ENCODE measurements around the gene KRTAP10-11.
"Not testable (repeated sequence)": the region's sequence is repeated elsewhere in the genome, so short reads cannot be mapped to it uniquely, and the experiment has no call there.

KRTAP10-11 gene

DNA sequence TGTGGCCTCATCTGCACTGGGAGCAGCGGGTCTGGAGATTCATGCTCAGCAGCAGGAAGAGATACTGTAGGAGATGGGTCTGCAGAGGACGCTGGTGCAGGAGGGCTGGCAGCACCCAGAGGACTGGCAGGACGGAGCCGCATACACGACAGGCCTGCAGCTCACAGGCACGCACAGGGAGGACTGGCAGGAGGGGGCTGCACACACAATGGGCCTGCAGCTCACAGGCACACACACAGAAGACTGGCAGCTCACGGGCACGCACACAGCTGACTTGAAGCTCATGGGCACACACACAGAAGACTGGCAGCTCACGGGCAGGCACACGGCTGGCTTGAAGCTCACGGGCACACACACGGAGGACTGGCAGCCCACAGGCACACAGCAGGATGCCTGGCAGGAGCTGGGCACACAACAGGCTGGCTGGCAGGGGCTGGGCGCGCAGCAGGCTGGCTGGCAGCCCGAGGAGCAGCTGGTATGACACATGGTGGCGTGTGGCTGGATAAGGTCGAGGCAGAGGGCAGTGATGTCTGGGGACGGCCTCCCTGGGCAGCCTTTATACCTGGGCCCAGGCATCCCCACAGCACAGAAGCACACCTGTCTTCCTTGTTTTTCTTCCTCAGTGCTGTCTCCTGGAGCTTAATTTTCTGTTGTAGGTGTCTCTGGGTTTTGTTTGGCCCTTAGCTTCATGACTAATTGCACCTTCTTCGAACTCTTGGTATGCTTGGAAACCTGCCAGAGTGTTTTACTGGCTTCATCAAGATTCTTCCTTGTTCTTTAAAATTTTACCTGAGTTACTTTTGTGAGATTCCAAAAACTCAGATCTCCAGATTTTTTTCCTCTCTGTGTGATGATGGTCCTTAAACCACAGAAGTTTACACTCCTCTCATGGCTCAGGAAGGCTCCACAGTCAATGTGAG lies 20.4 kb downstream of the KRTAP10-11 start, which contains the start of gene KRTAP12-2:
KRTAP12-2 (minus strand) TSS at position 527 of the 920 bp plus-strand sequence; CDS start at position 486, 41 bp downstream.
- DNase-seq (ENCODE audit: low spot score): no peak

DNA sequence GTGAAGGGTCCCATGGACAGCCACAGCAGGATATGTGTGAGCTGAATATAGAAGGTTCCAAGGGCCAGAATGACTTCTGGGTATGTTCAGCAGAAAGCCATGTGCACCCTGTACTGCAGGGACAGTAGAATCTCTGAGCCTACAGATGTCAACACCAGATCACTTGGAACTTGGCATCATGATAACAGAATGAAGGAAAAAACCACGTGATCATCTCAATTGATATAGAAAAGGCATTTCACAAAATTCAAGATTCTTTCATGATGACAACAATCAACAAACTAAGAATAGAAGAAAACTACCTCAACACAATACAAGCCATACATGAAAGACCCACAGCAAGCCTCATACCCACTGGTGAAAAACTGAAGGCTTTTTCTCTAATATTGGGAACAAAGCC lies 21.4 kb downstream of the KRTAP10-11 start:
- no peak for DNase-seq (ENCODE audit: low spot score)

DNA sequence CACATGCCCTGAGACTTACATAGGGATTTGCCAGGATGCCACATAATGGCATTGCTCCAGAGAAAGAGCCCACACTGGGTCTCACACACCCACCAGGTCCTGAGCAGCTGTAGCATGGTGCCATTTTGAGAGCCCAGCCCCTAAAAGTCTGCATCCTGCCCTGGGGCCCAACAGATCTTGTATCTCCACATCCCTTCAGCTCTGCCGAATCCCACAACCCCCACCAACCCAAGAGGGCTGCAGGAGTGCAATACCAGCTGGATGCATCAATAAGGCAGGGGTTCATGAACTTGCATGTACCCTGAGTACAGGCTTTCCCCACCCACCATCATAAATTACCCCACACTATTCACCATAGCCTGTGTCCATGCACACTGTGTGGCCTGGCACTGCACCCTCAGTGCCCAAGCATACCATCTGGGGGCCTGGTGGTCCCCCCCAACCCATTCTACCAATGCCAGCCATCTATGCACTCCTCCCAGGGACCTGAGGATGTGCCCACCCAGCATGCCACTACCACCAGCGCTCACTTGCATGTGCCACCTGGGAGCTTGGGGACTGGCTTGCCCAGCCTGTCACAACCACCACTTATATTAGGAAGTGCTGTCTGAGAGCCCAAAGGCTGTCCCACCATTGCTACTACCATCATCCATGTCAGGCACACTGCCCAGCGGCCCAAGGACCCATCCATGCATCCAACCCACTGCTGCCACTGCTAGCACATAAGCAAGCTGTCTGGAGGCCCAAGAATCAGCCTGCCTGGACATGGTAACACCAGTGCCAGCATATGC lies 24.6 kb downstream of the KRTAP10-11 start:
- no peak for DNase-seq (ENCODE audit: low spot score)

DNA sequence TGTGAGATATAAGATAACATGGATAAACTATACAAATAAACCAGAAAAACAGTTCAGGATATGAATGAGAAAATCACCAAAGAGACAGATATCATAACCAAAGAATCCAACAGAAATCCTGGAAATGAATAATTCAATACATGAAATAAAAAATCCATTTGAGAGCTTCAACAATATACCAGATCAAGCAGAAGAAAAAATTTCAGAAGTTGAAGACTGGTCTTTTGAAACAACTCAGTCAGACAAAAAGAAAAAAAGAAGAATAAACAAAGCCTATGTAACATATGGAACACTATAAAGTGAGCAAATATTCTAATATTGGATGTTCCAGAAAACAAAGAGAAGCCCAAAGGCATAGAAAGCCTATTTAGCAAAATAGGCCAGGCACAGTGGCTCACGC lies 25.7 kb downstream of the KRTAP10-11 start:
- DNase-seq (ENCODE audit: low spot score): no peak

DNA sequence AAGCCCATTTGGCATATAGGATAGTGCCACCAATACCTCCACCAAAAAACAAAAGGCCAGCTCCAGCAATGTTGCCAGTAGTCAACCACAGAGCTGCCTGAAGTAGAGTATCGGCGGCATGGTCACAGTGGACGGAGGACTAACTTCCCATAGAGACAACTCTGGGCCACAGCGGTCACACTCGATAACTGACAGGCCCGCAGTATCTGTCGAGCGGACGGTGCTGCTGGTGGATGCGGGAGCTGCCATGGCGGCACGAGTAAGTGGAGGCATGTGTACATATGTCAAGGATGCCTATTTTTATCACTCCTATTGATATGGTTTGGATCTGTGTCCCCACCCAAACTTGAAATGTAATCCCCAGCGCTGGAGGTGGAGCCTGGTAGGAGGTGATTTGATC lies 31.7 kb downstream of the KRTAP10-11 start:
- no peak for DNase-seq (ENCODE audit: low spot score)

DNA sequence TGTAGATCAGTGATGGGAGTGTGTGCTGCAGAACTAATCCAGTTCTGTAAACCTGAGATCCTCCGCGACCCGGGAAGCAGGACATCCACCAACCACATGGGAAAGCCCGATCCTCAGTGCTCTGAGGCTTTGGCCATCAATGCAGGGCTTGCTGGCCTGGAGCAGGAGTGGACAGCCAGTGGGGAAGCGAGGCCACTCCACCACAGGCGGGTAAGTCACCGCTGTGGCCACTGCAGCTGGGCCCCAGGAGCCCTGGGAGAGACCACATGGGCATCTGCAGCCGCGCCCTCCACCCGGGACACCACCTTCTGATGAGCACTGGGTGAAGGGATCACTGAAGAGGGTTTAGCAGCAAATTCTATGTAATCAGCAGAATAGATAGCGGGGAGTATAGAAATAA lies 34.9 kb downstream of the KRTAP10-11 start:
- DNase-seq (ENCODE audit: low spot score): no peak

DNA sequence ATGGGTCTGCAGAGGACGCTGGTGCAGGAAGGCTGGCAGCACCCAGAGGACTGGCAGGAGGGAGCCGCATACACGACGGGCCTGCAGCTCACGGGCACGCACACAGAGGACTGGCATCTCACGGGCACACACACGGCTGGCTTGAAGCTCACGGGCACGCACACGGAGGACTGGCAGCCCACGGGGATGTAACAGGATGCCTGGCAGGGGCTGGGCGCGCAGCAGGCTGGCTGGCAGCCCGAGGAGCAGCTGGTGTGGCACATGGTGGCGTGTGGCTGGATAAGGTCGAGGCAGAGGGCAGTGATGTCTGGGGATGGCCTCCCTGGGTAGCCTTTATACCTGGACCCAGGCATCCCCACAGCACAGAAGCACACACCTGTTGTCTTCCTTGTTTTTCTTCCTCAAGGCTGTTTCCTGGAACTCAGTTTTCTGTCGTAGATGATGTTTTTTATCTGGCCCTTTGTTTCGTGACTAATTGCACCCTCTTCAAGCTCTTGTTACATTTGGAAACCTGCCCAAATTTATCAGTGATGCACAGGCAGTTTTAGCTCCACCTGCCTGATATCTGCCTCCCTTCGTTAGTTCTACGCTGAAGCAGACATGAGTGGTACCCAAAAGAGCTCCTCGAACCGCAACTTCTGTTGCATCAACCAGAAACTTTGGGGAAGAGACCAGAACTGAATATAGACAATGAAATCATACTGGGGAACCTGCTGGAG lies 35.8 kb downstream of the KRTAP10-11 start, which contains the start of gene KRTAP12-1:
KRTAP12-1 (minus strand) TSS at position 303 of the 719 bp plus-strand sequence; CDS start at position 263, 40 bp downstream.
- DNase-seq (ENCODE audit: low spot score): no peak

DNA sequence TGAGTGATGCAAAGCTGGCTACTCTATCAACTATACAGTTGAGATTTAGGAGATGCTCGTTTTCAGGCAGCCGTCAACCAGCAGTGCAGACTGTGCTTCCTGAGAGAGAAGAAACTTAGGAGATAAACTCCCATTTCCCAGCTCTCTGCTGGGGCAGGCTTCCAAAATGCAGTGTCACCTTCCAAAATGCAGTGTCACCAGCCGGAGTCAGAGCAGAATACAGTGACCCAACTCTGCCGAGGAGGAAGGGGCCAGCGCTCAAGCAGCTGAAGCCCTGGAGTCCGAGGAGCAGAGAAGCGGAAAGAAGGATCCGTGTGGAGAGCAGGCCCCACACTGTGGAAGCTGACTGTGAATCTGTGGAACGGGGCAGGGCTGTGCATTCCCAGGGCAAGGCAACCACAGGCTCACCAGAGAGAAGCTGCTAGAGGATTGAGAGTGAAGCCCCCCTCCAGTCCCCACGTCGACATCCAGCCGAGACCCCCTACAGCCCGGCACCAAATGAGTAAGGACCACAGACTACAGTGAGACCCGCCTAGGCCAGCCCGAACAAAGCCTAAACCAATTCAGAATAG lies 36.5 kb downstream of the KRTAP10-11 start:
- no peak for DNase-seq (ENCODE audit: low spot score)

DNA sequence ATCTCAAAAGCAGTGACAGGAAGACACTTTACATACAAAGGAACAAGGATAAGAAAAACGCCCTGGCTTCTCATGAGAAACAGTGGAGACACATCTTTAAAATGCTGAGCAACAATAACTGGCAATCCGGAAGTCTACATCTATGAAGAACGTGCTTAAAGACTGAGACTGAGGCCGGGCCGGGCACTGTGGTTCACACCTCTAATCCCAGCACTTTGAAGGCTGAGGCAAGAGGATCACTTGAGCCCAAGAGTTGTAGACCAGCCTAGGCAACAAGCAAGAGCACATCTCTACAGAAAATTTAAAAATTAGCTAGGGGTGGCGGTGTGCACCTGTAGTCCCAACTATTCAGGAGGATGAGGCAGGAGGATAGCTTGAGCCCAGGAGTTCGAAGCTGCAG lies 37.9 kb downstream of the KRTAP10-11 start:
- no peak for DNase-seq (ENCODE audit: low spot score)

DNA sequence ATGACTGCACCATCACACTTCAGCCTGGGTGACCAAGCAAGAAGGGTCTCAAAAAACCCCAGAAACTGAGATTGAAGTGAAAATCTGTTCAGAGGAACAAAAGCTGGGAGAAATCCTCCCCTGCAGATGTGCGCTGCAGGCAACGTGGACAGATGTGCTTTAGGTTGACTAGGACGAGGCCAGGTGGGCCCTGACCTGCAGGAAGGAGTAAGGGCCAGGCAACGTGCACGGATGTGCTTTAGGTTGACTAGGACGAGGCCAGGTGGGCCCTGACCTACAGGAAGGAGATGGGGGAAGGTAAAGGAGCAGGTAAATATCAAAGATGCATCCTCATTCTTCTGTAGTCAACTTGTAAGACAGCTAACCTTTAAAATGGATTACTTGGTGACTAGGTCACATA lies 38.3 kb downstream of the KRTAP10-11 start:
- DNase-seq (ENCODE audit: low spot score): no peak

DNA sequence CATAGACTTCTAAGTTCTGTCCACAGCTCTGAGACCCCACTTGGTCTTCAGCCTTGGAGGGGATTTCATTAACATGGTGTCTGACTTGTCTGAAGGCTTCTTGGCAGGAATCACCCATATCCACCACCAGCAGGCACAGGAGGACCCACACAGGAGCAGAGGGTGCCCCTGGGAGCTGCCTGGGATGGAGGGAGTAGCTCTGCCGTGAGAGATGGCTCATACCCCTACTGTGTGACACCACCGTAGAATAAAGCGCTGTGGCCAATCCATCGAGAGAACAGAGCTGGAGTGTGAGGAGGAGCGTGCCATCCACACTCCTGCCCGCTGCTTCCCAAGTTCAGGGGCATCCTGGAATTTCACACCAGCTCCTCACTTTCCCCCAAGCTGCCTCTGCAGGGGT lies 38.8 kb downstream of the KRTAP10-11 start:
- DNase-seq (ENCODE audit: low spot score): not testable (repeated sequence)

DNA sequence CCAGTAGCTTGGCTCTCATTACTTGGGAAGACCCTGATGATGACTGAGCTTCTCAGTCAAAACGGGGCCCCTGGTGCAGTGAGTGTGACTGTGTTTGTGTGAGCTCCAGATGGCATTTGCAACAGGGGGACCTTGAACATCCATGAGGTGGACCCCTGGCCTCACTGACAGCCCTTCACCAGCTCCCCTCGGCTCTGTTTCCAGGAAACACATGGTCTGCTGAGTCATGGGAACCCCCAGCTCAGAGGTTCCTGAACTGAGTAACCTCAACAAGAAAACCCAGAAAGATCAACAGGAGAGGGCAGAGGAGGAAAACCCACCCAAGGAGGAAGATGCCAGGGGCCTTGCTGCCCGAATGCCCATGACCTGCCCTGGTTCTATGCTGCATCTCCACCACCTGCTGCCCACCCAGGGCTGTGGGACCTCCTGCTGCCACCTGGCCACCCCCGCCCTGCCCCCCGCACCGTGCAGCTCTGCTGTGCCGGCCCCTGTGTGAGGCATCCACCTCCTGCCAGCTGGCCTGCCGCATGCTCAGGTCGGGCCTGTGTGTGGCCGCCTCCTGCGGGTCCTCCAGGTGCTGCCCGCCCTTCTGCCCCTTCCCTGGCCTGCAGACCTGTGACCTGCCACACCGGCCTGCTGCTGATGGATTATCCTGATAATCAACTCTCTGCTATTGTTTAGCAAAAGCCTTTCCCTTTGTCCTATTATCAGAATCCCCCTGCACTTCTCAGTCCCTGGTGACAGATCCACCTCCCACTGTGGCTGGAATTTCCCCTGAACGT lies 40.0 kb downstream of the KRTAP10-11 start:
- no peak for DNase-seq (ENCODE audit: low spot score)

DNA sequence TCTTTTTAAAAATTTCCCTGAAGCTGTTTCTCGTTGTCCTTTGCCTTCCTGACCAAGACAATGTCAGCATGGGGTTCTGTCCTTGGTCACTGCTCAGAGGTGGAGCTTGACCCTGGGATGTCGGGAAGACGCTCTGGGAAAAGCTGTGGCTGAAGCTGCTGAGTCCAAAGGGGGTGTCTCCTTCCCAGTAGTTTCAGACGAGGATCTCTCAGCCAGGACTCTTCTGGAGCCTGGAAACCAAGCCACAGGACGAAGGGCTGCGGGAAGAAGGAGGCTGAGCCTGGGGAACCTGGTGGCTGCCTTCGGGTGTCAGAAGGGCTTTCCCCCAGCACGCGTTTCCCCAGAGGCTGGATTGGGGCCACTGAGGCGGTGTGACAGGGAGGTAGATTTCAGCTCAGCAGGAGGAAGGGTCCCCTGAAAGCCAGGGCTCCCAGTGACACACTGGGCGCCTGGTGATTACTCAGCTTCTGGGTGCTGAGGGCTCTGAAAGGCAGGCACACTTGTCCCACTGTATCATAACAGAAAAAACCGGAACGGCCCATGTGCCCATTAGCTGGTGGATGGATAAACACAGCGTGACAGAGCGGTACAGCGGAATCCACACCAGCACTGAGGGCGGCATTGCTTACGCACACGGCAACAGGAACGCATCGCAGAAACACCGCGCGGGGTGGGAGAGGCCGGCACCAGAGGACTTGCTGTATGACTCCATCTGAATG lies 40.8 kb downstream of the KRTAP10-11 start:
- DNase-seq (ENCODE audit: low spot score): no peak

DNA sequence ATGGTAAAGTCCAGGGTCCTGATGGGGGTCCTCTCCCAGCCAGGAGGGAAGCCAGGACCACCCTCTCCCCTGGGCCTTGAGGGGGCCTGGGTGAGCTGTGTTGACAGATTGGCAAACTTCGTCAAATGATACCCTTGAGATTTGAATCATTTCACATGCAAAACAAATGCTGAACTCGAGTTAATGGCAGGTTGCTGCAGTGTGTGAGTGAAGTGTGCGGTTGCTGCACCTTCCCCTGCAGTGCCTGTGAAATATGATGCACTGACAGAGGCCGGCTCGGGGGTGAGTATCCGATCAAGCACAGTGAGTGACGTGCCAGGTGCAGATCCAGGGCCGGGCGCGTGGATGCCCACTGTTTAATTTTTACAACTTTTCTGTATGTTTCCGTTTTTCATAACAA lies 41.5 kb downstream of the KRTAP10-11 start:
- no peak for DNase-seq (ENCODE audit: low spot score)

DNA sequence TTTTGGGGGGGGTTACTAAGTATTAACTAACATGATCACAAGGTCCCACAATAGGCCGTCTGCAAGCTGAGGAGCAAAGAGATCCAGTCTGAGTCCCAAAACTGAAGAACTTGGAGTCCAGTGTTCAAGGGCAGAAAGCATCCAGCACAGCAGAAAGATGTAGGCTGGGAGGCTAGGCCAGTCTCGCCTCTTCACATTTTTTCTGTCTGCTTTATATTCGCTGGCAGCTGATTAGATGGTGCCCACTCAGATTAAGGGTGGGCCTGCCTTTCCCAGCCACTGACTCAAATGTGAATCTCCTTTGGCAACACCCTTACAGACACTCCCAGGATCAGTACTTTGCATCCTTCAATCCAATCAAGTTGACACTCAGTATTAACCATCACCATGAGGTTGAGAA lies 43.5 kb downstream of the KRTAP10-11 start:
- DNase-seq (ENCODE audit: low spot score): not testable (repeated sequence)

DNA sequence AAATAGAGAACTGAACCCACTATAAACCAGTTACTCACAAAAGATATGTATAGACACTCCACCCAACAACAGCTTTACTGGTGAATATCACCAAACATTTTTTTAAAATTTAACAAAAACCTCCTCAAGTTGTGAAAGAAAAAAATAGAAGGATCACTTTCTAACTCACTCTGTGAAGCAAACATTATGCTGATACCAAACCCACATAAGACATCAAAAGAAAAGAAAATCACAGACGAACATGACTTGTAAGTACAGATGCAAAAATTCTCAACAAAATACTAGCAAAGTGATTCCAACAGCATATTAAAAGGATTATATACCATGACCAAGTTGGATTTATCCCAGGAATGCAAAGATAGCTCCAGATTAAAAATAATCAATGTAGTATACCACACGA lies 45.5 kb downstream of the KRTAP10-11 start:
- DNase-seq (ENCODE audit: low spot score): no peak

DNA sequence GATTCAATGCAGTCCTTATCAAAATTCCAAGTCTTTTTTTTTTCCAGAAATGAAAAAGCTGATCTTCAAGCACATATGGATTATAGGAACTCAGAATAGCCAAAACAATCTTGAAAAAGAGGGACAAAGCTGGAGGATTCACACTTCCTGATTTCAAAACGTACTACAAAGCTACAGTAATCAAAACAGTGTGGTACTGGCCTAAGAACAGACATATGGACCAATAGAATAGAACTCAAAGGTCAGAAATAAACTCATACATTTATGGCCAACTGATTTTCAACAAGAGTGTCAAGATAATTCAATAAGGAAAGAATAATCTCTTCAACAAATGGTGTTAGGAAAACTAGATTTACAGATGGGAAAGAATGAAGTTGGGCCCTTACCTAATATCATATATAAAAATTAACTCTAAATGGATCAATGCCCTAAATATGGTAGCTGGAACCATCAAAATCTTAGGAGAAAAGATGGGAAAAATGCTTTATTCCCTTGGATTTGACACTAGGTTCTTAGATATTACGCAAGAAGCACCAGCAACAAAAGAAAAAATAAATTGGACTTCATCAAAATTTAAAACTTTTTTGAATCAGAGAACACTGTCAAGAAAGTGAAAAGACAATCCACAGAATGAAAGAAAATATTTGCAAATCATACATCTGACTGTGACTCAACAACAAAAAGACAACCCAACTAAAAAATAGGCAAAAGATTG lies 46.7 kb downstream of the KRTAP10-11 start:
- no peak for DNase-seq (ENCODE audit: low spot score)

DNA sequence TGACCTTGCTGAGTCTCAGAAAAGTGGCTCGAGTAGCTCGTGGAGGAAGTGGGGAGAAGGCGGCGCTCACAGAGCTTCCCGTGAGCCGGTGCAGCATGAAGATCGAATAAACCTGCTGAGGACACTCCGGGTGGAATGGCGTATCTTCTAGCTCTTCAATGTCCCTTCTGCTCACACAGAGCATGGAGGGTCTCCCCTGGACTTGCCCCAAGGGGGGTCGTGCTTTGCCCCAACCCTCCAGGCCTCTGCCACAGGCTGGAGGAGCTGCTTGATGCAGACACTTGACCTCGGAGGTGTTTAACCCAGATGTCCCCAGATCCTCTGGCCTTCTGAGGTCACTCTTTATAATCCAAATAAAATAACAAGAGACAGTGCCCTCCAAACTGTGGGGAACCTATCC lies 48.6 kb downstream of the KRTAP10-11 start:
- DNase-seq (ENCODE audit: low spot score): no peak

DNA sequence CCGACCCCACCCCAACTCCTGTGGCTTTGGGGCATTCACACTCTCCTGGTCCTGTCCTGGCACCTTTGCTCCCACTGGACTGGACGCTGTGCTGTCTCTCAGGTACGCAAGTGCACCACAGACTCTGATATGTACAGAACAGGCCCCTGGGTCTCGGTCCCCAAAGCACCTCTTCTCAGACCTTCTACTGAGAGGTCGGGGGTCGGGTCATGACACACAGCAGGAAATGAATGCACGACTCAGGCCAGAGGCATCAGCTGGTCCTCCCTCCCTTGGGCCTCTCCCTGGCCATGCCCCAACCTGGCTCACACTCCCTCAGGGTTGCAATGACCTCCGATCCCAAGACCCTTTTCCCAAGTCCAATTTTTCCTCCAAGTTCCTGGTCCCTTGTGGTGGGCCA lies 49.0 kb downstream of the KRTAP10-11 start:
- DNase-seq (ENCODE audit: low spot score): no peak

DNA sequence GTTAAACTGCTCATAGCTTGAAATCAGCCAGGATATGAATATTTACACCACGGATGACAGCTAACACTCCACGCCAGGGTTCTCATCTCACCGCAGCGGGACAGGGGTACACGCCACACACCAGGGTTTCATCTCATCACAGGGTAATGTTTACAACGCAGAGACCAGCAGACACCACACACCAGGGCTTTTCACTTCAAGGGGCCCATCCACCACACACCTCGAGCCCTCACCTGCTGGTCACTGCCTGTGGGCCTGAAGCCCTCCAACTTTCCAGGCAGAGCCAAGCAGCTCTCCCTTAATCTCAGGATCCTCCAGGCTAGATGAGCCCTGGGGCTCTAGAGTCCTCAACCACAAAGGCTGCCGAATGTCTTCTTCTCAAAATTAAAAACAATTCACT lies 49.4 kb downstream of the KRTAP10-11 start:
- DNase-seq (ENCODE audit: low spot score): no peak
